Upper lobe of left lung (tissue), 6 donors: ENCODE measurements around the gene SVEP1. TPM values are rescaled to one million over a fixed set of nuclear protein-coding genes. Genes with fewer than 3 reads are reported as not detected.

Experiments
- ATAC-seq, 2 donors: fragments of 200-7000 bp; cut with Tn5 transposase; one replicate each; pipeline ENCODE4 v1.9.1; 2022; ENCODE audit warnings: mild to moderate bottlenecking in 2 of 2, moderate library complexity in 2 of 2; ENCODE audit not compliant: low FRiP score in 2 of 2
- DNase-seq, 2 donors: peaks; one replicate each; pipeline ENCODE4 v3.0.0-alpha.2; 2019 to 2020
- H3K27ac ChIP-seq, 4 donors: fragments of 200-600 bp; sonication (generic); one replicate each; pipeline ENCODE4 v1.5.1; 2016 to 2019
- H3K27me3 ChIP-seq, 4 donors: fragments of 200-600 bp; sonication (generic); one replicate each; pipeline ENCODE4 v1.5.1; 2017 to 2019
- H3K36me3 ChIP-seq, 4 donors: fragments of 200-600 bp; sonication (generic); one replicate each; pipeline ENCODE4 v1.5.1; 2016 to 2019
- H3K4me1 ChIP-seq, 4 donors: fragments of 200-600 bp; sonication (generic); one replicate each; pipeline ENCODE4 v1.5.1; 2018 to 2019
- H3K4me3 ChIP-seq, 4 donors: fragments of 200-600 bp; sonication (generic); one replicate each; pipeline ENCODE4 v1.5.1; 2017 to 2019; ENCODE audit warnings: mild to moderate bottlenecking in 2 of 4, moderate library complexity in 1 of 4
- H3K9me3 ChIP-seq, 4 donors: fragments of 200-600 bp; sonication (generic); one replicate each; pipeline ENCODE4 v1.5.1; 2018 to 2019
- EP300 ChIP-seq, 4 donors: sonication (generic); formaldehyde crosslinking; IDR thresholded peaks; one replicate each; pipeline ENCODE4 v1.5.1; 2017; ENCODE audit warnings: antibody characterized with exemption in 4 of 4, control low read depth in 2 of 4
- POLR2A ChIP-seq, 4 donors: fragments of 450-650 bp; IDR thresholded peaks; one replicate each; pipeline ENCODE4 v1.5.1; 2016 to 2017; ENCODE audit warnings: antibody characterized with exemption in 4 of 4, mild to moderate bottlenecking in 2 of 4
- POLR2AphosphoS5 ChIP-seq, 2 donors: sonication (generic); formaldehyde crosslinking; IDR thresholded peaks; one replicate each; pipeline ENCODE4 v1.5.1; 2017; ENCODE audit warnings: antibody characterized with exemption in 2 of 2
- WGBS, 2 donors: methylation state at CpG; one replicate each; pipeline ENCODE4 v1.1.5; 2017 to 2018; 5-methylcytosine and 5-hydroxymethylcytosine counted together
- total RNA-seq, 6 donors: library from RNA; depleted of rRNA in 4 of 6; stranded (reverse); fragments of >200 nt in 4 of 6; gene quantifications; one replicate each; pipeline versions ENCODE4 v1.1.0 to v1.2.1, GENCODE V29; 2016 to 2021
- TF ChIP-seq, protein P1 (sequence below), 6 experiments: fragments of 450-650 bp in 4 of 6; fragments of 200-600 bp in 2 of 6; sonication (generic) in 2 of 6; IDR thresholded peaks; one replicate each; pipeline ENCODE4 v1.5.1; 2016 to 2019; ENCODE audit warnings: antibody characterized with exemption in 6 of 6
- donor health status: DM: no; HTN: no; CAD: no; lungs with moderate emphysema.
- donor health status: DM: no; HTN: yes; CAD: no; lungs with severe emphysema.

Gene SVEP1
- total RNA-seq, 6 donors from 2014 or later: 25.4 to 54.5 (median 33.0) TPM

- H3K27ac ChIP-seq: no peak overlapping the region
- H3K4me1 ChIP-seq: no peaks in the 10 kb centered on the region
- H3K27me3 ChIP-seq: no peaks in the 10 kb centered on the region
- no peaks in the 10 kb centered on the region for H3K9me3 ChIP-seq
- DNase-seq (no peak), ATAC-seq (no peak)
- 86 to 88% methylated on average over 2 of the region's 2 CpGs for WGBS, 2 donors
- no peak overlapping the region for H3K4me3 ChIP-seq
- no peaks in the 10 kb centered on the region for H3K36me3 ChIP-seq
- TF ChIP-seq POLR2AphosphoS5 (IDR thresholded peaks at IDR 0.05): no peak
- TF ChIP-seq, protein P1, sequence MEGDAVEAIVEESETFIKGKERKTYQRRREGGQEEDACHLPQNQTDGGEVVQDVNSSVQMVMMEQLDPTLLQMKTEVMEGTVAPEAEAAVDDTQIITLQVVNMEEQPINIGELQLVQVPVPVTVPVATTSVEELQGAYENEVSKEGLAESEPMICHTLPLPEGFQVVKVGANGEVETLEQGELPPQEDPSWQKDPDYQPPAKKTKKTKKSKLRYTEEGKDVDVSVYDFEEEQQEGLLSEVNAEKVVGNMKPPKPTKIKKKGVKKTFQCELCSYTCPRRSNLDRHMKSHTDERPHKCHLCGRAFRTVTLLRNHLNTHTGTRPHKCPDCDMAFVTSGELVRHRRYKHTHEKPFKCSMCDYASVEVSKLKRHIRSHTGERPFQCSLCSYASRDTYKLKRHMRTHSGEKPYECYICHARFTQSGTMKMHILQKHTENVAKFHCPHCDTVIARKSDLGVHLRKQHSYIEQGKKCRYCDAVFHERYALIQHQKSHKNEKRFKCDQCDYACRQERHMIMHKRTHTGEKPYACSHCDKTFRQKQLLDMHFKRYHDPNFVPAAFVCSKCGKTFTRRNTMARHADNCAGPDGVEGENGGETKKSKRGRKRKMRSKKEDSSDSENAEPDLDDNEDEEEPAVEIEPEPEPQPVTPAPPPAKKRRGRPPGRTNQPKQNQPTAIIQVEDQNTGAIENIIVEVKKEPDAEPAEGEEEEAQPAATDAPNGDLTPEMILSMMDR (IDR thresholded peaks at IDR 0.05): no peak
- TF ChIP-seq EP300 (IDR thresholded peaks at IDR 0.05): no peak
- TF ChIP-seq POLR2A (IDR thresholded peaks at IDR 0.05): no peak
Measured at GRCh38 chr9:110391826-110392485, 187.6 kb downstream of the SVEP1 start.

GRCh38 chr9:110389148-110389750 is 190.3 kb downstream of the SVEP1 start:
- TF ChIP-seq, protein P1 (IDR thresholded peaks at IDR 0.05): no peak
- TF ChIP-seq POLR2A (IDR thresholded peaks at IDR 0.05) (no peak), POLR2AphosphoS5 (IDR thresholded peaks at IDR 0.05) (no peak), EP300 (IDR thresholded peaks at IDR 0.05) (no peak)
- Histone ChIP-seq H3K4me3 (no peak overlapping the region), H3K36me3 (peaks cover 0 to 3% (median 0%) of the 10 kb centered on the region in 4 donors), H3K9me3 (no peaks in the 10 kb centered on the region), H3K27ac (no peak overlapping the region), H3K4me1 (no peaks in the 10 kb centered on the region), H3K27me3 (no peaks in the 10 kb centered on the region)
- DNase-seq (no peak), ATAC-seq (no peak)
- WGBS, 2 donors: 69 to 75% methylated on average over 3 of the region's 3 CpGs

DNA sequence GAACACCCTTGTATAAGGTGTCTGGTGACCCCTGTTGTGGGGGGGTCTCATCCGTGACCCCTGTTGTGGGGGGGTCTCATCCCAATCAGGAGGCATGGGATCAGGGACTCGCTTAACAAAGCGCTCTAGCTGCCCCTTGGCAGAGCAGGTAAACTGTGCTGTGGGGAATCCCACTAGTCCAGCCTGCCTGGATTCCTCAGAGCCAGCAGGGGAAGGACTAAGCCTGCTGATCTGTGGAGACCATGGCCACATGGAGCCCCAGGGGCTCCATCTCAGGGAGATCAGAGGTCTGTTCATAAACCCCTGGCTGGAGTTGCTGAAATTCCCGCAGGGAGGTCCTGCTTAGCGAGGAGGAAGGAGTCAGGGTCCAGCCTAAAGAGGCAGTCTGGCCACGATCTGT is 196.1 kb downstream of the SVEP1 start:
- ATAC-seq (no peak), DNase-seq (no peak)
- 90 to 93% methylated on average over 5 to 6 of the region's 6 CpGs for WGBS, 2 donors
- Histone ChIP-seq H3K36me3 (peaks cover 0 to 6% (median 0%) of the 10 kb centered on the region in 4 donors), H3K4me3 (no peak overlapping the region), H3K4me1 (no peaks in the 10 kb centered on the region), H3K27me3 (no peaks in the 10 kb centered on the region), H3K9me3 (no peaks in the 10 kb centered on the region), H3K27ac (no peak overlapping the region)
- TF ChIP-seq POLR2AphosphoS5 (IDR thresholded peaks at IDR 0.05) (no peak), EP300 (IDR thresholded peaks at IDR 0.05) (no peak)
- TF ChIP-seq, protein P1 (IDR thresholded peaks at IDR 0.05): no peak

DNA sequence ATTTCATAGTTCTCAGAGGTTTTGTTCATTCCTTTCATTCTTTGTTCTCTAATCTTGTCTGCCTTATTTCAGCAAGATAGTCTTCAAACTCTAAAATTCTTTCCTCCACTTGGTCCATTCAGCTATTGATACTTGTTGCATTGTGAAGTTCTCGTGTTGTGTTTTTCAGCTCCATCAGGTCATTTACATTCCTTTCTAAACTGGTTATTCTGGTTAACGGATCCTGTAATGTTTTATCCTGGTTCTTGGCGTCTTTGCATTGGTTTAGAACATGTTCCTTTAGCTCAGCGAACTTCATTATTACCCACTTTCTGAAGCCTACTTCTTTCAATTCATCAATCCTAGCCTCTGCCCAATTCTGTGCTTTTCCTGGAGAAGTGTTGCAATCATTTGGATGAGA is 196.8 kb downstream of the SVEP1 start:
- 77 to 88% methylated on average over 4 of the region's 4 CpGs for WGBS, 2 donors
- no peaks in the 10 kb centered on the region for H3K4me1 ChIP-seq

More for the DNA sequence above, 196.8 kb downstream of the SVEP1 start:
- no peak overlapping the region for H3K27ac ChIP-seq
- no peak for ATAC-seq
- no peaks in the 10 kb centered on the region for H3K27me3 ChIP-seq
- no peaks in the 10 kb centered on the region for H3K9me3 ChIP-seq
- no peak overlapping the region for H3K4me3 ChIP-seq
- TF ChIP-seq, protein P1 (IDR thresholded peaks at IDR 0.05): no peak
- TF ChIP-seq POLR2A (IDR thresholded peaks at IDR 0.05): no peak
- TF ChIP-seq POLR2AphosphoS5 (IDR thresholded peaks at IDR 0.05): no peak
- no peak for TF ChIP-seq EP300 (IDR thresholded peaks at IDR 0.05)
- no peak for DNase-seq
- peaks cover 0 to 6% (median 0%) of the 10 kb centered on the region in 4 donors for H3K36me3 ChIP-seq
